Measurements from ENCODE around the gene KNTC1.

DNA sequence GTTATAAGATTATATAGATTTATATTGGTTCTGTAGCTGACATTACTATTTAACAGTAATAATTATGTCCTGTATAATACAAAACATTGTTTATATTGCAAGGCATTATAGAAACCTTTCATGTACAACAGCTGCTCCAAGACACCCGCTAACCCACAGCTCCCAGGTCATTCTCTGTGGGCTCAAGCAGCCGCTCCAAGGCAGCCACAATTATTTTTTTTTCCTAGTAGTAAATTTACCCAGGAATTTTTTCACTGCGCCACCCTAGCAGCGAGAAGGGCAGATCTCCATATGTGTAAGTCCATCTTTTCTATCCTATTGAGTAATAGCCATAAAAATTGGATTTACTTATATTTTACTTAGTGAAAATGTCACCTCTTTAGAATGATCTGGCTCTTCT is 36.3 kb downstream of the KNTC1 start:
- no peak for TF ChIP-seq POLR2A (IDR thresholded peaks at IDR 0.05; ENCODE audit: low read depth, low read length)
- no peak for TF ChIP-seq POLR2AphosphoS5 (IDR thresholded peaks at IDR 0.05; ENCODE audit: low read depth, low read length)

Data from GM12891 (cell line).